NB4 (cell line): ENCODE measurements around the gene DST.

Experiments
- CTCF ChIP-seq: IDR thresholded peaks from one replicate; pipeline ENCODE4 v1.5.1; 2012; ENCODE audit warnings: low read depth, low read length
- POLR2A ChIP-seq: IDR thresholded peaks from 2 replicates; pipeline ENCODE4 v1.6.1; 2011; ENCODE audit warnings: mild to moderate bottlenecking; ENCODE audit not compliant: insufficient read length; ENCODE audit errors: extremely low read depth
- TF ChIP-seq, protein P1 (sequence below): IDR thresholded peaks from 2 replicates; pipeline ENCODE4 v1.6.1; 2011; ENCODE audit warnings: low read depth, low read length

DNA sequence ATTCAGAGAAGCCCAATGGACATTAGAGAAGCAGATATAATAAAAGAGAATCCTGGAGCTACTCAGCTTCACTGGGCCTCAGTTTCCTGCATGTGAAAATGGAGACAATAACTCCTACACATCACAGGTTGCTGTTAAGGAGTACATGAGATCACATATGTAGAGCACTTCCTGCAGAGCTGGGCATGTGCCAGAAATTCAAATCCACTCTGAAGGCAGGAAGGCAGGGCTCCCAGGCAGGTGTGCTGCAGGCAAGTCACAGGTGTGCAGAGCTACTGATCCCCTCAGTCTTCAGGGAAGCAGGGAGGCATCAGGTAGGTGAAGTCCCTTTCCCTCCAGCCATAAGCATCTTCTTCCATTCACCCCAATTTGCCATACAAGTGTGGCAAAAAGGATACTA, 48.0 kb downstream of the DST start:
- TF ChIP-seq POLR2A = no peak
- TF ChIP-seq, protein P1, sequence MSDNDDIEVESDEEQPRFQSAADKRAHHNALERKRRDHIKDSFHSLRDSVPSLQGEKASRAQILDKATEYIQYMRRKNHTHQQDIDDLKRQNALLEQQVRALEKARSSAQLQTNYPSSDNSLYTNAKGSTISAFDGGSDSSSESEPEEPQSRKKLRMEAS = no peak
- TF ChIP-seq CTCF = no peak
